Urinary bladder (tissue), 4 donors: ENCODE measurements around the gene DEFB119. TPM values are rescaled to one million over a fixed set of nuclear protein-coding genes. Genes with fewer than 3 reads are reported as not detected.
"Not testable (repeated sequence)": the region's sequence is repeated elsewhere in the genome, so short reads cannot be mapped to it uniquely, and the experiment has no call there.

Source experiments
- DNase-seq: peaks from one replicate; pipeline ENCODE4 v3.0.0-alpha.2; 2015; ENCODE audit errors: extremely low spot score
- H3K27ac ChIP-seq: one replicate; pipeline ENCODE4 v1.5.1; 2013; ENCODE audit warnings: low read depth, mild to moderate bottlenecking, moderate library complexity
- H3K36me3 ChIP-seq: one replicate; pipeline ENCODE4 v1.6.1; 2013; ENCODE audit warnings: mild to moderate bottlenecking, moderate library complexity; ENCODE audit not compliant: insufficient read depth
- H3K4me1 ChIP-seq: one replicate; pipeline ENCODE4 v1.6.1; 2013; ENCODE audit warnings: mild to moderate bottlenecking, moderate library complexity; ENCODE audit not compliant: insufficient read depth
- H3K4me3 ChIP-seq: one replicate; pipeline ENCODE4 v1.5.1; 2013; ENCODE audit warnings: low read depth, low read length
- WGBS: extraction: QIAGEN DNeasy Blood & Tissue Kit; methylation state at CpG from one replicate; pipeline ENCODE4 v1.1.7; 2013; 5-methylcytosine and 5-hydroxymethylcytosine counted together
- polyA plus RNA-seq: library from polyadenylated mRNA; stranded (reverse); fragments of 200-250 nt; gene quantifications from one replicate; pipeline ENCODE4 v1.2.3, GENCODE V29; 2013
- total RNA-seq: library from RNA; depleted of rRNA; stranded (reverse); fragments of >200 nt; gene quantifications from one replicate; pipeline ENCODE4 v1.2.3, GENCODE V29; 2014
- donor health status: healthy with polysubstance abuse.
- donor health status: healthy.

Gene DEFB119
- total RNA-seq (not detected), polyA plus RNA-seq (not detected)

GRCh38 chr20:31390490-31390889 lies at the start of gene DEFB119:
DEFB119 (minus strand) TSS chr20:31390590; CDS start chr20:31390483, 107 bp downstream.
- Histone ChIP-seq H3K4me3 (no peak within 1 kb of the TSS), H3K27ac (no peak within 1 kb of the TSS), H3K4me1 (no peaks in the 10 kb centered on the region), H3K36me3 (no peaks in the 10 kb centered on the region)
- 49% methylated on average over 1 of the region's 1 CpG for WGBS
- no peak for DNase-seq

GRCh38 chr20:31430568-31431115 lies 40.3 kb upstream of the DEFB119 start:
- Histone ChIP-seq H3K4me1 (no peaks in the 10 kb centered on the region), H3K36me3 (no peaks in the 10 kb centered on the region), H3K27ac (no peak overlapping the region), H3K4me3 (no peak overlapping the region)
- no peak for DNase-seq
- 65% methylated on average over 4 of the region's 4 CpGs for WGBS

- not testable (repeated sequence) for H3K4me3 ChIP-seq, DNase-seq, H3K36me3 ChIP-seq, H3K27ac ChIP-seq, H3K4me1 ChIP-seq
- 92% methylated on average over 29 of the region's 31 CpGs for WGBS
These were observed 37.2 kb upstream of the DEFB119 start for GRCh38 chr20:31427576-31427975.

GRCh38 chr20:31426891-31427551 lies 36.6 kb upstream of the DEFB119 start:
- not testable (repeated sequence) for H3K36me3 ChIP-seq, H3K4me1 ChIP-seq, DNase-seq, H3K4me3 ChIP-seq, H3K27ac ChIP-seq
- 92% methylated on average over 38 of the region's 48 CpGs for WGBS

- no peak for DNase-seq
- Histone ChIP-seq H3K4me1 (no peaks in the 10 kb centered on the region), H3K27ac (no peak overlapping the region), H3K36me3 (no peaks in the 10 kb centered on the region), H3K4me3 (no peak overlapping the region)
These were observed 35.4 kb upstream of the DEFB119 start for GRCh38 chr20:31425797-31426196.

- no peak for DNase-seq
- no peaks in the 10 kb centered on the region for H3K36me3 ChIP-seq
- H3K27ac ChIP-seq = no peak overlapping the region
- H3K4me1 ChIP-seq = no peaks in the 10 kb centered on the region
- H3K4me3 ChIP-seq = no peak overlapping the region
- WGBS = 78% methylated on average over 7 of the region's 7 CpGs
These were observed 27.9 kb upstream of the DEFB119 start for GRCh38 chr20:31418307-31418706.

- Histone ChIP-seq H3K4me1 (no peaks in the 10 kb centered on the region), H3K36me3 (no peaks in the 10 kb centered on the region), H3K27ac (no peak overlapping the region), H3K4me3 (no peak overlapping the region)
- DNase-seq = no peak
- WGBS = 87% methylated on average over 2 of the region's 2 CpGs
These were observed 25.3 kb upstream of the DEFB119 start for GRCh38 chr20:31415653-31416052.

GRCh38 chr20:31414381-31414780 lies 24.0 kb upstream of the DEFB119 start:
- no peak for DNase-seq
- Histone ChIP-seq H3K27ac (no peak overlapping the region), H3K36me3 (no peaks in the 10 kb centered on the region), H3K4me3 (no peak overlapping the region), H3K4me1 (no peaks in the 10 kb centered on the region)
- WGBS = 76% methylated on average over 6 of the region's 6 CpGs

- H3K36me3 ChIP-seq = no peaks in the 10 kb centered on the region
- no peak overlapping the region for H3K4me3 ChIP-seq
- 43% methylated on average over 1 of the region's 1 CpG for WGBS
- H3K27ac ChIP-seq = no peak overlapping the region
- no peaks in the 10 kb centered on the region for H3K4me1 ChIP-seq
- DNase-seq = no peak
These were observed 19.6 kb upstream of the DEFB119 start for GRCh38 chr20:31410011-31410410.

GRCh38 chr20:31406115-31406514 lies 15.7 kb upstream of the DEFB119 start, which contains the start of gene DEFB121:
DEFB121 (minus strand) TSS chr20:31406215; CDS start chr20:31406152, 63 bp downstream.
- no peaks in the 10 kb centered on the region for H3K36me3 ChIP-seq
- DNase-seq = no peak
- H3K4me1 ChIP-seq = no peaks in the 10 kb centered on the region
- WGBS = 46% methylated on average over 3 of the region's 3 CpGs
- H3K27ac ChIP-seq = no peak within 1 kb of the TSS
- no peak within 1 kb of the TSS for H3K4me3 ChIP-seq

- Histone ChIP-seq H3K4me3 (no peak overlapping the region), H3K27ac (no peak overlapping the region), H3K4me1 (no peaks in the 10 kb centered on the region), H3K36me3 (no peaks in the 10 kb centered on the region)
- no peak for DNase-seq
- WGBS = 60% methylated on average over 1 of the region's 1 CpG
These were observed 13.5 kb upstream of the DEFB119 start for GRCh38 chr20:31403886-31404285.

GRCh38 chr20:31394900-31395299 lies 4.5 kb upstream of the DEFB119 start:
- no peak overlapping the region for H3K4me3 ChIP-seq
- DNase-seq = no peak
- 46% methylated on average over 3 of the region's 3 CpGs for WGBS
- no peaks in the 10 kb centered on the region for H3K36me3 ChIP-seq
- no peak overlapping the region for H3K27ac ChIP-seq
- H3K4me1 ChIP-seq = no peaks in the 10 kb centered on the region

- Histone ChIP-seq H3K36me3 (no peaks in the 10 kb centered on the region), H3K4me1 (no peaks in the 10 kb centered on the region), H3K27ac (no peak overlapping the region), H3K4me3 (no peak overlapping the region)
- DNase-seq = no peak
- 66% methylated on average over 2 of the region's 2 CpGs for WGBS
These were observed 2.4 kb upstream of the DEFB119 start for GRCh38 chr20:31392836-31393235.

GRCh38 chr20:31374346-31374745 lies 16.0 kb downstream of the DEFB119 start:
- no peaks in the 10 kb centered on the region for H3K4me1 ChIP-seq
- no peak overlapping the region for H3K4me3 ChIP-seq
- no peaks in the 10 kb centered on the region for H3K36me3 ChIP-seq
- WGBS = 64% methylated on average over 2 of the region's 2 CpGs
- DNase-seq = no peak
- H3K27ac ChIP-seq = no peak overlapping the region
